ENCODE measurements around the gene ZNF678.
A peak's percentile ranks its signal among the peaks of the same experiment; 100 is the strongest.

ZNF678 gene

GRCh38 chr1:227563324-227564201, at the start of gene ZNF678:
Gene ZNF678, plus strand, starts transcription at chr1:227563556. Its CDS starts 87,436 bp downstream, at chr1:227650992.
- Mint-ChIP-seq H3K36me3 (peaks cover 10% of the 10 kb centered on the region), H3K4me3 (peak within 1 kb of the TSS; percentile 95), H3K4me1 (peaks cover 44% of the 10 kb centered on the region), H3K27ac (peak within 1 kb of the TSS; percentile 72), H3K9me3 (no peaks in the 10 kb centered on the region), H3K27me3 (peaks cover 21% of the 10 kb centered on the region)

GRCh38 chr1:227518876-227519275, 44.5 kb upstream of the ZNF678 start:
- H3K4me3 Mint-ChIP-seq, result no peak overlapping the region
- no peaks in the 10 kb centered on the region for H3K36me3 Mint-ChIP-seq
- H3K9me3 Mint-ChIP-seq, result no peaks in the 10 kb centered on the region
- peaks cover 2% of the 10 kb centered on the region for H3K27me3 Mint-ChIP-seq
- no peaks in the 10 kb centered on the region for H3K4me1 Mint-ChIP-seq
- no peak overlapping the region for H3K27ac Mint-ChIP-seq

GRCh38 chr1:227521782-227522181, 41.6 kb upstream of the ZNF678 start:
- Mint-ChIP-seq H3K27me3 (no peaks in the 10 kb centered on the region), H3K4me3 (no peak overlapping the region), H3K36me3 (peaks cover 3% of the 10 kb centered on the region), H3K4me1 (no peaks in the 10 kb centered on the region), H3K27ac (no peak overlapping the region), H3K9me3 (peaks cover 5% of the 10 kb centered on the region)

- H3K9me3 Mint-ChIP-seq, result peaks cover 42% of the 10 kb centered on the region
These were observed 36.8 kb upstream of the ZNF678 start for GRCh38 chr1:227526524-227526923.

GRCh38 chr1:227532019-227532619, 31.2 kb upstream of the ZNF678 start:
- peaks cover 17% of the 10 kb centered on the region for H3K36me3 Mint-ChIP-seq
- H3K27me3 Mint-ChIP-seq, result peaks cover 2% of the 10 kb centered on the region
- no peak overlapping the region for H3K27ac Mint-ChIP-seq
- H3K9me3 Mint-ChIP-seq, result peaks cover 41% of the 10 kb centered on the region
- no peak overlapping the region for H3K4me3 Mint-ChIP-seq
- no peaks in the 10 kb centered on the region for H3K4me1 Mint-ChIP-seq

More at GRCh38 chr1:227526524-227526923, 36.8 kb upstream of the ZNF678 start:
- Mint-ChIP-seq H3K4me1 (no peaks in the 10 kb centered on the region), H3K27ac (no peak overlapping the region), H3K36me3 (peaks cover 18% of the 10 kb centered on the region), H3K27me3 (peaks cover 2% of the 10 kb centered on the region), H3K4me3 (no peak overlapping the region)

- no peaks in the 10 kb centered on the region for H3K36me3 Mint-ChIP-seq
- H3K27me3 Mint-ChIP-seq, result no peaks in the 10 kb centered on the region
- H3K4me3 Mint-ChIP-seq, result peak overlapping the region; percentile 15
- H3K4me1 Mint-ChIP-seq, result peaks cover 6% of the 10 kb centered on the region
- H3K9me3 Mint-ChIP-seq, result no peaks in the 10 kb centered on the region
- H3K27ac Mint-ChIP-seq, result no peak overlapping the region
These were observed 22.9 kb upstream of the ZNF678 start for GRCh38 chr1:227540170-227541098.

- Mint-ChIP-seq H3K27ac (no peak overlapping the region), H3K4me1 (peaks cover 6% of the 10 kb centered on the region), H3K4me3 (peak overlapping the region; percentile 71), H3K36me3 (no peaks in the 10 kb centered on the region), H3K27me3 (no peaks in the 10 kb centered on the region), H3K9me3 (no peaks in the 10 kb centered on the region)
These were observed 22.2 kb upstream of the ZNF678 start for GRCh38 chr1:227541129-227541528.

GRCh38 chr1:227541796-227542152, 21.6 kb upstream of the ZNF678 start:
- no peak overlapping the region for H3K27ac Mint-ChIP-seq
- H3K36me3 Mint-ChIP-seq, result no peaks in the 10 kb centered on the region
- no peaks in the 10 kb centered on the region for H3K9me3 Mint-ChIP-seq
- H3K27me3 Mint-ChIP-seq, result no peaks in the 10 kb centered on the region
- peak overlapping the region; percentile 71 for H3K4me3 Mint-ChIP-seq
- peaks cover 6% of the 10 kb centered on the region for H3K4me1 Mint-ChIP-seq

GRCh38 chr1:227542153-227543120, 20.9 kb upstream of the ZNF678 start:
- Mint-ChIP-seq H3K36me3 (no peaks in the 10 kb centered on the region), H3K9me3 (no peaks in the 10 kb centered on the region), H3K4me3 (peak overlapping the region; percentile 68), H3K27ac (peak overlapping the region; percentile 91), H3K27me3 (no peaks in the 10 kb centered on the region), H3K4me1 (peaks cover 6% of the 10 kb centered on the region)

GRCh38 chr1:227543283-227544066, 19.9 kb upstream of the ZNF678 start:
- H3K4me1 Mint-ChIP-seq, result peaks cover 6% of the 10 kb centered on the region
- no peaks in the 10 kb centered on the region for H3K36me3 Mint-ChIP-seq
- peak overlapping the region; percentile 68 for H3K4me3 Mint-ChIP-seq
- no peaks in the 10 kb centered on the region for H3K9me3 Mint-ChIP-seq
- peak overlapping the region; percentile 91 for H3K27ac Mint-ChIP-seq
- H3K27me3 Mint-ChIP-seq, result no peaks in the 10 kb centered on the region

GRCh38 chr1:227544067-227545050, 19.0 kb upstream of the ZNF678 start:
- no peaks in the 10 kb centered on the region for H3K36me3 Mint-ChIP-seq
- no peak overlapping the region for H3K27ac Mint-ChIP-seq
- H3K4me3 Mint-ChIP-seq, result no peak overlapping the region
- H3K4me1 Mint-ChIP-seq, result peaks cover 6% of the 10 kb centered on the region
- H3K9me3 Mint-ChIP-seq, result no peaks in the 10 kb centered on the region
- H3K27me3 Mint-ChIP-seq, result no peaks in the 10 kb centered on the region

- Mint-ChIP-seq H3K4me1 (peaks cover 6% of the 10 kb centered on the region), H3K9me3 (no peaks in the 10 kb centered on the region), H3K36me3 (no peaks in the 10 kb centered on the region), H3K27ac (no peak overlapping the region), H3K4me3 (no peak overlapping the region), H3K27me3 (no peaks in the 10 kb centered on the region)
These were observed 18.0 kb upstream of the ZNF678 start for GRCh38 chr1:227545361-227545760.

GRCh38 chr1:227546059-227546458, 17.3 kb upstream of the ZNF678 start:
- no peaks in the 10 kb centered on the region for H3K27me3 Mint-ChIP-seq
- H3K9me3 Mint-ChIP-seq, result peaks cover 4% of the 10 kb centered on the region
- peaks cover 6% of the 10 kb centered on the region for H3K4me1 Mint-ChIP-seq
- H3K4me3 Mint-ChIP-seq, result no peak overlapping the region
- H3K27ac Mint-ChIP-seq, result no peak overlapping the region
- peaks cover 2% of the 10 kb centered on the region for H3K36me3 Mint-ChIP-seq

All from activated naive CD4-positive, alpha-beta T cell treated with anti-CD3 and anti-CD28 coated beads, Interleukin-2, amount 50 U/mL, for 24 hours (primary cell).